AG09319 (cell line): ENCODE measurements around the gene CNN2.

ENCODE experiments used
- DNase-seq: peaks from one replicate; pipeline ENCODE4 v3.0.0-alpha.2; 2010; ENCODE audit warnings: low read depth; ENCODE audit errors: extremely low read depth
- CTCF ChIP-seq: IDR thresholded peaks from 2 replicates; pipeline ENCODE4 v1.5.1; 2011; ENCODE audit warnings: low read depth, mild to moderate bottlenecking, inconsistent platforms, low read length, moderate library complexity

The CNN2 gene

GRCh38 chr19:1003283-1003682 is 23.1 kb upstream of the CNN2 start:
- no peak for TF ChIP-seq CTCF

GRCh38 chr19:1004204-1004802 is 22.1 kb upstream of the CNN2 start:
- no peak for TF ChIP-seq CTCF
- DNase-seq, result no peak

More at GRCh38 chr19:1003283-1003682, 23.1 kb upstream of the CNN2 start:
- DNase-seq, result no peak

GRCh38 chr19:1004803-1005664 is 21.4 kb upstream of the CNN2 start:
- TF ChIP-seq CTCF, result no peak
- DNase-seq, result no peak

GRCh38 chr19:1006711-1007398 is 19.6 kb upstream of the CNN2 start:
- no peak for DNase-seq
- TF ChIP-seq CTCF, result no peak

GRCh38 chr19:1007399-1008251 is 18.8 kb upstream of the CNN2 start:
- TF ChIP-seq CTCF, result no peak
- DNase-seq, result no peak

- no peak for DNase-seq
- no peak for TF ChIP-seq CTCF
Observed at GRCh38 chr19:1008268-1009040, 18.0 kb upstream of the CNN2 start.
